HL-60 (cell line): ENCODE measurements around the gene PCSK4.

Experiments used
- DNase-seq, 2 experiments: peaks; one replicate each; pipeline ENCODE4 v3.0.0-alpha.2; 2010 to 2020; ENCODE audit warnings: low read depth in 1 of 2, low spot score in 1 of 2
- H3K27ac ChIP-seq: fragments of 250-450 bp; sonication (Bioruptor Pico); replicated peaks from 2 replicates; pipeline ENCODE4 v1.5.1; 2020; ENCODE audit warnings: mild to moderate bottlenecking, moderate library complexity
- H3K27me3 ChIP-seq: fragments of 250-450 bp; sonication (Bioruptor Pico); 2 replicates; pipeline ENCODE4 v1.5.1; 2021; ENCODE audit warnings: mild to moderate bottlenecking, moderate library complexity; ENCODE audit not compliant: insufficient read depth, poor library complexity, severe bottlenecking
- H3K4me3 ChIP-seq: replicated peaks from 2 replicates; pipeline ENCODE4 v1.5.1; 2011; ENCODE audit warnings: mild to moderate bottlenecking, control low read depth, low read length; ENCODE audit not compliant: insufficient read depth
- CTCF ChIP-seq: IDR thresholded peaks from one replicate; pipeline ENCODE4 v1.5.1; 2011; ENCODE audit warnings: low read length, control low read depth, inconsistent platforms; ENCODE audit not compliant: insufficient read depth
- GABPA ChIP-seq: IDR thresholded peaks from 2 replicates; pipeline ENCODE4 v1.6.1; 2012; ENCODE audit warnings: low read depth
- POLR2AphosphoS5 ChIP-seq: IDR thresholded peaks from 2 replicates; pipeline ENCODE4 v1.6.1; 2012; ENCODE audit warnings: low read depth
- REST ChIP-seq: IDR thresholded peaks from 2 replicates; pipeline ENCODE4 v1.6.1; 2012; ENCODE audit warnings: low read depth; ENCODE audit not compliant: insufficient replicate concordance
- SPI1 ChIP-seq: IDR thresholded peaks from 2 replicates; pipeline ENCODE4 v1.6.1; 2012; ENCODE audit warnings: low read depth, mild to moderate bottlenecking, borderline replicate concordance

The PCSK4 gene

GRCh38 chr19:1508507-1508856 lies 18.3 kb upstream of the PCSK4 start:
- DNase-seq: no peak
- Histone ChIP-seq H3K4me3 (no peak overlapping the region), H3K27me3 (peaks cover 28% of the 10 kb centered on the region), H3K27ac (no peak overlapping the region)
- no peak for TF ChIP-seq POLR2AphosphoS5
- no peak for TF ChIP-seq CTCF
- no peak for TF ChIP-seq SPI1
- no peak for TF ChIP-seq REST
- TF ChIP-seq GABPA: no peak

GRCh38 chr19:1507763-1508506 lies 17.8 kb upstream of the PCSK4 start:
- Histone ChIP-seq H3K27me3 (peaks cover 32% of the 10 kb centered on the region), H3K27ac (no peak overlapping the region), H3K4me3 (no peak overlapping the region)
- peak; percentile 61 to 76 for DNase-seq
- no peak for TF ChIP-seq REST
- no peak for TF ChIP-seq POLR2AphosphoS5
- no peak for TF ChIP-seq GABPA
- no peak for TF ChIP-seq CTCF
- no peak for TF ChIP-seq SPI1

GRCh38 chr19:1507192-1507660 lies 17.1 kb upstream of the PCSK4 start:
- TF ChIP-seq CTCF: no peak
- no peak for TF ChIP-seq GABPA
- TF ChIP-seq SPI1: no peak
- no peak for TF ChIP-seq POLR2AphosphoS5
- no peak for TF ChIP-seq REST
- DNase-seq: no peak
- Histone ChIP-seq H3K27me3 (peaks cover 27% of the 10 kb centered on the region), H3K4me3 (no peak overlapping the region), H3K27ac (no peak overlapping the region)
